Peyer's patch (tissue), 4 donors: ENCODE measurements around the gene BAIAP2.

ENCODE experiments used
- POLR2A ChIP-seq, 2 donors: fragments of 450-650 bp; IDR thresholded peaks; one replicate each; pipeline ENCODE4 v1.5.1; 2017; ENCODE audit warnings: antibody characterized with exemption in 2 of 2, mild to moderate bottlenecking in 2 of 2, moderate library complexity in 2 of 2
- TF ChIP-seq, protein P1 (sequence below), 6 experiments: fragments of 450-650 bp in 4 of 6; fragments of 200-600 bp in 2 of 6; sonication (generic) in 1 of 6; IDR thresholded peaks; one replicate each; pipeline ENCODE4 v1.5.1; 2017 to 2019; ENCODE audit warnings: antibody characterized with exemption in 6 of 6, mild to moderate bottlenecking in 3 of 6, moderate library complexity in 1 of 6

DNA sequence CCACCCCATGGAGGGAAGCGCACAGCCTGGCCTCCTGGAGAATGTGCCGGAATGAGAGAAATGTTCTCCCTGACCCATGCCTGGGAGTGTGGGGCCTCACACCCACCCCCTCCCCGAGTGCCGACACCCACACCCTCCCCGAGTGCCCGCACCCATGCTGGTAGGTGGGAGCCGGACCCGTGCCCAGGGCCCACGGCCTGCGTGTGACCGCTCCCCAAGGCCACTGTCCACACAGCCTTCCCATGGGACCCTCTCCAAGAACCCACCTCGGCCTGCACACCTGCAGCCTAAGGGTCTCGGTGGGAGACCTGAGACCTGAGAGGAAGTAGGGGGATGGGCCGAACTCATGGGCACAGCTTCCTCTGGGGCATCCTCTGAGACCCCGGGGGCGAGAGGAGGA lies 127.0 kb downstream of the BAIAP2 start:
- TF ChIP-seq, protein P1, sequence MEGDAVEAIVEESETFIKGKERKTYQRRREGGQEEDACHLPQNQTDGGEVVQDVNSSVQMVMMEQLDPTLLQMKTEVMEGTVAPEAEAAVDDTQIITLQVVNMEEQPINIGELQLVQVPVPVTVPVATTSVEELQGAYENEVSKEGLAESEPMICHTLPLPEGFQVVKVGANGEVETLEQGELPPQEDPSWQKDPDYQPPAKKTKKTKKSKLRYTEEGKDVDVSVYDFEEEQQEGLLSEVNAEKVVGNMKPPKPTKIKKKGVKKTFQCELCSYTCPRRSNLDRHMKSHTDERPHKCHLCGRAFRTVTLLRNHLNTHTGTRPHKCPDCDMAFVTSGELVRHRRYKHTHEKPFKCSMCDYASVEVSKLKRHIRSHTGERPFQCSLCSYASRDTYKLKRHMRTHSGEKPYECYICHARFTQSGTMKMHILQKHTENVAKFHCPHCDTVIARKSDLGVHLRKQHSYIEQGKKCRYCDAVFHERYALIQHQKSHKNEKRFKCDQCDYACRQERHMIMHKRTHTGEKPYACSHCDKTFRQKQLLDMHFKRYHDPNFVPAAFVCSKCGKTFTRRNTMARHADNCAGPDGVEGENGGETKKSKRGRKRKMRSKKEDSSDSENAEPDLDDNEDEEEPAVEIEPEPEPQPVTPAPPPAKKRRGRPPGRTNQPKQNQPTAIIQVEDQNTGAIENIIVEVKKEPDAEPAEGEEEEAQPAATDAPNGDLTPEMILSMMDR (IDR thresholded peaks at IDR 0.05), result no peak
- no peak for TF ChIP-seq POLR2A (IDR thresholded peaks at IDR 0.05)
